HepG2 (cell line): Measurements from ENCODE around the gene SOAT2. TPM values are rescaled to one million over a fixed set of nuclear protein-coding genes. Genes with fewer than 3 reads are reported as not detected.
A peak's percentile ranks its signal among the peaks of the same experiment; 100 is the strongest.

Source experiments
- DR1 ChIP-seq: sonication (generic); formaldehyde crosslinking; IDR thresholded peaks from 2 replicates; pipeline ENCODE4 v1.8.0; 2021; ENCODE audit warnings: mild to moderate bottlenecking, missing genetic modification reagents, inconsistent platforms
- E2F5 ChIP-seq: sonication (generic); formaldehyde crosslinking; conservative IDR thresholded peaks from 2 replicates; pipeline ENCODE4 v1.4.0; 2020; ENCODE audit warnings: missing genetic modification reagents
- FOXK2 ChIP-seq: fragments of 450-650 bp; IDR thresholded peaks from 2 replicates; pipeline ENCODE4 v1.6.1; 2016
- FOXP4 ChIP-seq: sonication (generic); formaldehyde crosslinking; IDR thresholded peaks from 2 replicates; pipeline ENCODE4 v1.4.0; 2020; ENCODE audit warnings: missing genetic modification reagents
- MAFF ChIP-seq: IDR thresholded peaks from 2 replicates; pipeline ENCODE4 v1.6.1; 2011; ENCODE audit warnings: low read depth, low read length, improper control_type of control experiment
- PAXIP1 ChIP-seq: sonication (generic); formaldehyde crosslinking; conservative IDR thresholded peaks from 2 replicates; pipeline ENCODE4 v1.4.0; 2020; ENCODE audit warnings: mild to moderate bottlenecking, missing genetic modification reagents, moderate library complexity
- PHF8 ChIP-seq: sonication (generic); formaldehyde crosslinking; IDR thresholded peaks from 2 replicates; pipeline ENCODE4 v1.5.0; 2020; ENCODE audit warnings: missing genetic modification reagents
- SP2 ChIP-seq: sonication (generic); formaldehyde crosslinking; IDR thresholded peaks from 2 replicates; pipeline ENCODE4 v1.5.1; 2020; ENCODE audit warnings: mild to moderate bottlenecking, missing genetic modification reagents
- SP4 ChIP-seq: sonication (generic); formaldehyde crosslinking; IDR thresholded peaks from 2 replicates; pipeline ENCODE4 v1.8.1; 2023; ENCODE audit warnings: mild to moderate bottlenecking, missing genetic modification reagents
- SPEN ChIP-seq: sonication (generic); formaldehyde crosslinking; IDR thresholded peaks from 2 replicates; pipeline ENCODE4 v1.5.1; 2020; ENCODE audit warnings: low read depth, mild to moderate bottlenecking, missing genetic modification reagents
- TEF ChIP-seq: sonication (generic); formaldehyde crosslinking; IDR thresholded peaks from 2 replicates; pipeline ENCODE4 v1.5.0; 2020; ENCODE audit warnings: missing genetic modification reagents
- ZFP90 ChIP-seq: sonication (generic); formaldehyde crosslinking; IDR thresholded peaks from 2 replicates; pipeline ENCODE4 v1.8.0; 2022; ENCODE audit warnings: missing genetic modification reagents, mild to moderate bottlenecking, inconsistent platforms, borderline replicate concordance
- ZNF121 ChIP-seq: sonication (generic); formaldehyde crosslinking; IDR thresholded peaks from 2 replicates; pipeline ENCODE4 v1.5.0; 2020; ENCODE audit warnings: mild to moderate bottlenecking, missing genetic modification reagents
- ZNF225 ChIP-seq: sonication (generic); formaldehyde crosslinking; IDR thresholded peaks from 2 replicates; pipeline ENCODE4 v1.4.0; 2020; ENCODE audit warnings: mild to moderate bottlenecking, missing genetic modification reagents
- ZNF280D ChIP-seq: sonication (generic); formaldehyde crosslinking; IDR thresholded peaks from 2 replicates; pipeline ENCODE4 v1.5.1; 2020; ENCODE audit warnings: mild to moderate bottlenecking, missing genetic modification reagents
- ZNF362 ChIP-seq: sonication (generic); formaldehyde crosslinking; IDR thresholded peaks from 2 replicates; pipeline ENCODE4 v1.4.0; 2020; ENCODE audit warnings: missing genetic modification reagents, mild to moderate bottlenecking, borderline replicate concordance
- ZNF749 ChIP-seq: sonication (generic); formaldehyde crosslinking; IDR thresholded peaks from 2 replicates; pipeline ENCODE4 v1.8.0; 2022; ENCODE audit warnings: mild to moderate bottlenecking, missing genetic modification reagents, moderate library complexity, borderline replicate concordance
- polyA plus RNA-seq, 8 experiments: library from polyadenylated mRNA; depleted of rRNA in 3 of 8; stranded (reverse) in 7 of 8; unstranded in 1 of 8; fragments of >200 nt; fragmentation: Illumina TruSeq in 4 of 8; extraction: Trizol in 4 of 8; gene quantifications; 2 replicates each; pipeline versions ENCODE4 v1.2.1 to v1.2.3, GENCODE V29; 2011 to 2016; ENCODE audit warnings: low read depth in 4 of 8, missing spikeins in 1 of 8, mixed read lengths in 1 of 8; ENCODE audit not compliant: insufficient read depth in 1 of 8
- total RNA-seq, 5 experiments: library from RNA; depleted of rRNA; stranded (reverse); fragments of >200 nt; fragmentation: Illumina TruSeq; extraction: Trizol; gene quantifications; 2 replicates each; pipeline ENCODE4 v1.2.3, GENCODE V29; 2016; ENCODE audit warnings: low read depth in 1 of 5

SOAT2 gene
- total and polyA plus RNA-seq, 2 of the 13 experiments (the other 11 are each of a cell fraction or from before 2014, with no cell fraction given), result 14.9 to 108 TPM

- TF ChIP-seq ZNF362 (CRISPR knock-in tag) (peak; percentile 49; the same call in 1 of the 2 replicates), PAXIP1 (CRISPR knock-in tag) (peak; percentile 55), SPEN (CRISPR knock-in tag) (no peak), FOXK2 (no peak), FOXP4 (CRISPR knock-in tag) (0 out of 2 replicates have a peak, but pooled peaks have one; percentile 15), SP4 (no peak), PHF8 (peak; percentile 28; the same call in 1 of the 2 replicates), SP2 (CRISPR knock-in tag) (no peak), TEF (CRISPR knock-in tag) (no peak), E2F5 (no peak), ZNF749 (CRISPR knock-in tag) (no peak), ZFP90 (CRISPR knock-in tag) (no peak), DR1 (no peak), ZNF225 (CRISPR knock-in tag) (no peak), ZNF280D (CRISPR knock-in tag) (no peak), MAFF (no peak), ZNF121 (CRISPR knock-in tag) (peak; percentile 74)
Observed at GRCh38 chr12:53161119-53161911, 58.0 kb downstream of the SOAT2 start (continued).
